ENCODE measurements around the gene POMT2.

The POMT2 gene

DNA sequence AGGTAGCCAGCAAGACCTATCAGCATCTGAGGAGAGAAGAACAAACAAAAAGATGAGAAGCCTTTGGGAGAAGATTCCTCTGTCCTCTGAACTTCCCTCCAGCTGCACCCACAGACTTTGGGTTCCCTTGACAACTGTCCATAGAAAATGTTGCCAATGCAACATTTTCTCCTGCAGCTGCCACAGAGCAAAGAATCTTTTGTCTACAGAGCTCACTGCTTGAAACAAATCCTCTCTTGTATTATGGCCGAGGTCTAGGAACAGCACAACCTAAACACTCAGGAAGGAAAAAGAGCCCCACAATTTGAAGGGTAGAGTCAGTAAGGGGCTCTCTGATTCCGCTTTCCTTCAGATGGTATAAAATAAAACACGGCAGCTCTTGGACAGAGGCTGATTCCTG, 14.3 kb downstream of the POMT2 start:
- Histone ChIP-seq H2AFZ (ENCODE audit: low read depth) (no peak overlapping the region), H3K9ac (no peak overlapping the region), H3K27me3 (ENCODE audit: insufficient read depth, low read depth) (no peaks in the 10 kb centered on the region), H3K27ac (no peak overlapping the region), H3K79me2 (ENCODE audit: insufficient read depth, low read depth) (no peaks in the 10 kb centered on the region), H3K36me3 (ENCODE audit: insufficient read depth) (no peaks in the 10 kb centered on the region), H3K4me2 (no peak overlapping the region), H3K4me1 (ENCODE audit: low read depth, poor library complexity, severe bottlenecking) (no peaks in the 10 kb centered on the region), H4K20me1 (ENCODE audit: insufficient read depth) (no peaks in the 10 kb centered on the region), H3K4me3 (IDR thresholded peaks at IDR 0.05; ENCODE audit: insufficient read depth, low read depth, low read length) (no peak overlapping the region)
- TF ChIP-seq, protein P1, sequence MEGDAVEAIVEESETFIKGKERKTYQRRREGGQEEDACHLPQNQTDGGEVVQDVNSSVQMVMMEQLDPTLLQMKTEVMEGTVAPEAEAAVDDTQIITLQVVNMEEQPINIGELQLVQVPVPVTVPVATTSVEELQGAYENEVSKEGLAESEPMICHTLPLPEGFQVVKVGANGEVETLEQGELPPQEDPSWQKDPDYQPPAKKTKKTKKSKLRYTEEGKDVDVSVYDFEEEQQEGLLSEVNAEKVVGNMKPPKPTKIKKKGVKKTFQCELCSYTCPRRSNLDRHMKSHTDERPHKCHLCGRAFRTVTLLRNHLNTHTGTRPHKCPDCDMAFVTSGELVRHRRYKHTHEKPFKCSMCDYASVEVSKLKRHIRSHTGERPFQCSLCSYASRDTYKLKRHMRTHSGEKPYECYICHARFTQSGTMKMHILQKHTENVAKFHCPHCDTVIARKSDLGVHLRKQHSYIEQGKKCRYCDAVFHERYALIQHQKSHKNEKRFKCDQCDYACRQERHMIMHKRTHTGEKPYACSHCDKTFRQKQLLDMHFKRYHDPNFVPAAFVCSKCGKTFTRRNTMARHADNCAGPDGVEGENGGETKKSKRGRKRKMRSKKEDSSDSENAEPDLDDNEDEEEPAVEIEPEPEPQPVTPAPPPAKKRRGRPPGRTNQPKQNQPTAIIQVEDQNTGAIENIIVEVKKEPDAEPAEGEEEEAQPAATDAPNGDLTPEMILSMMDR (conservative IDR thresholded peaks at IDR 0.05; ENCODE audit: low read depth, low read length): no peak

DNA sequence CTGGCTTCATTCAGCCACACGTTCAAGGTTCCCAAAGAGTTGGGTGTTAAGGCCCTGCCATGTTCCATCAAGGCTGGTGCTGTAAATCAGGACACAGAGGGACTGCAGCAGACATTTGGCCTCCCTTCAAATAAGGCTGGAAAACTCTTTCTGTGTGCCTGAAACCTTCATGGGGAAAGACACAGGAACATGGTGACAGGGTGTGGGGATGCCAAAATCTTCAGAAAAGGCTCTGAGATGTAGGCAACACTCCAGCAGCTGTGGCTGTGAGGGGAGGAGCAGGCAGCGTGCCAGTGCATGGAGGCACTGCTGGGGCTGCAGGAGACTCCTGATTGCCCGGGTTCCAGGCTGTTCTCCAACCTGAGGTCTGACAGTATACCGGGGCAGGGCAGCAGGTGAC, 15.0 kb downstream of the POMT2 start:
- no peak overlapping the region for H3K4me2 ChIP-seq
- H3K79me2 ChIP-seq (ENCODE audit: insufficient read depth, low read depth): no peaks in the 10 kb centered on the region
- no peak overlapping the region for H2AFZ ChIP-seq (ENCODE audit: low read depth)
- H3K36me3 ChIP-seq (ENCODE audit: insufficient read depth): no peaks in the 10 kb centered on the region
- H3K9ac ChIP-seq: no peak overlapping the region
- TF ChIP-seq, protein P1 (conservative IDR thresholded peaks at IDR 0.05; ENCODE audit: low read depth, low read length): no peak
- no peak overlapping the region for H3K4me3 ChIP-seq (IDR thresholded peaks at IDR 0.05; ENCODE audit: insufficient read depth, low read depth, low read length)
- no peak overlapping the region for H3K27ac ChIP-seq
- H3K27me3 ChIP-seq (ENCODE audit: insufficient read depth, low read depth): no peaks in the 10 kb centered on the region
- no peaks in the 10 kb centered on the region for H4K20me1 ChIP-seq (ENCODE audit: insufficient read depth)
- no peaks in the 10 kb centered on the region for H3K4me1 ChIP-seq (ENCODE audit: low read depth, poor library complexity, severe bottlenecking)

DNA sequence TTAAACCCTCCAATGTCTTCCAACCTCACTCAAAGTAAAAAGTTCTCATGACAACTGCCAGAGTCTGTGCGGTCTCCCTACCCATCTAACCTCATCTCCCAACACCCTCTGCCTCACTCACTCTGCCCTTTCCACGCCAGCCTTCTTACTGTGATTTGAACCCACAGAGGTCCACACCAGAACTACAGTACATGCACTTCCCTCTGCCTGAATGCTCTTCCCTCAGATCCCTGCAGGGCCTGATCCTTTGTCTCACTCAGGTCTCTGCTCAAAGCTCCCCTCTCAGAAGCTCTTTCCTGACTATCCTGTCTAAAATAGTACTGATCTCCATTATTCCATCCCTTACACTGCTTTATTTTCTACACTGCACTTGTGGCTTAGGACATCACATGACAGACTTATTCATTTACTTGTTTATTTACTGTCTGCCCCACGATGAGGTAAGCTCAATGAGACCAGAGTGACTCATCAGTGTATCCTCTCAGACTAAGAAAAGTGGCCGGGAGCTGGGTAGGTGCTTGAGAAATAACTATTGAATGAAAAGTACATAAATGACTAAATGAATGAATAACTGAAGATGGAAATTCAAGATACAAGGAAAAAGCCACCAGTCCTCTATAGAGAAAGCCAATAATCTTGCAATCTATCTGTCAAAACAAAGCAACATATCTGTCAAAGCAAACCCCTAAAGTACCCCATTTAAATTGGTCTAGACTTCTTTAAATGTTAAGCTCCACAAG, 17.1 kb downstream of the POMT2 start:
- no peak overlapping the region for H3K27ac ChIP-seq
- H3K4me3 ChIP-seq (IDR thresholded peaks at IDR 0.05; ENCODE audit: insufficient read depth, low read depth, low read length): no peak overlapping the region
- H3K79me2 ChIP-seq (ENCODE audit: insufficient read depth, low read depth): no peaks in the 10 kb centered on the region
- no peak overlapping the region for H3K4me2 ChIP-seq
- no peaks in the 10 kb centered on the region for H3K4me1 ChIP-seq (ENCODE audit: low read depth, poor library complexity, severe bottlenecking)
- H2AFZ ChIP-seq (ENCODE audit: low read depth): no peak overlapping the region
- no peaks in the 10 kb centered on the region for H4K20me1 ChIP-seq (ENCODE audit: insufficient read depth)
- TF ChIP-seq, protein P1 (conservative IDR thresholded peaks at IDR 0.05; ENCODE audit: low read depth, low read length): no peak
- no peaks in the 10 kb centered on the region for H3K27me3 ChIP-seq (ENCODE audit: insufficient read depth, low read depth)
- H3K36me3 ChIP-seq (ENCODE audit: insufficient read depth): no peaks in the 10 kb centered on the region
- no peak overlapping the region for H3K9ac ChIP-seq

DNA sequence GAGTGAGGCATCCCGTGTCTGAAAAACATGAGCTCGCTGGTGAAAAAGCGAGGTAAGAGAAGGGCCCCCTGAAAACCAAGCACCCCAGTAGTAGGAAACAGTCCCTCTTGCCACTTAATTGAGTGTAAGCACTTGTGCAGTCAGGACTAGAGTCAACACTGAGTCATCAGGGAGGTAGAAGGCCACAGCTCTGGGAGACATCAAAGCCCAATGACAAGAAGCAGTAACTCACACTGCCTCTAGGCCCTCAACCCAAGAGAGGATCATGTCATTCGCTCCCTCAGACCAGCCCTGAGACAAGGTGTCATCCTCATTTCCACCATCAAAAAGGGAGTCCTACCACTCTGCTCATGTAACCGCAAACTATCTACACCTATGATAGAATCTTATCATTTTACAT, 17.8 kb downstream of the POMT2 start:
- Histone ChIP-seq H3K4me1 (ENCODE audit: low read depth, poor library complexity, severe bottlenecking) (no peaks in the 10 kb centered on the region), H3K79me2 (ENCODE audit: insufficient read depth, low read depth) (no peaks in the 10 kb centered on the region), H3K4me3 (IDR thresholded peaks at IDR 0.05; ENCODE audit: insufficient read depth, low read depth, low read length) (no peak overlapping the region), H4K20me1 (ENCODE audit: insufficient read depth) (no peaks in the 10 kb centered on the region), H3K27ac (no peak overlapping the region), H3K9ac (no peak overlapping the region), H2AFZ (ENCODE audit: low read depth) (no peak overlapping the region), H3K27me3 (ENCODE audit: insufficient read depth, low read depth) (no peaks in the 10 kb centered on the region), H3K4me2 (no peak overlapping the region), H3K36me3 (ENCODE audit: insufficient read depth) (no peaks in the 10 kb centered on the region)
- TF ChIP-seq, protein P1 (conservative IDR thresholded peaks at IDR 0.05; ENCODE audit: low read depth, low read length): no peak
